ENCODE results near the gene KCTD10. TPM values are rescaled to one million over a fixed set of nuclear protein-coding genes. Genes with fewer than 3 reads are reported as not detected.
A peak's percentile ranks its signal among the peaks of the same experiment; 100 is the strongest.

The KCTD10 gene
- polyA plus RNA-seq, 1 donor (not counting 4 experiments of a cell fraction or from before 2014, with no cell fraction given) = 107 TPM

- H3K9me3 ChIP-seq (ENCODE audit: control insufficient read depth, low read depth, low read length) = no peaks in the 10 kb centered on the region
- peak overlapping the region; percentile 59 for H3K4me2 ChIP-seq (ENCODE audit: control insufficient read depth, extremely low read depth, insufficient read depth, low read depth, low read length)
- no peaks in the 10 kb centered on the region for H4K20me1 ChIP-seq (ENCODE audit: control insufficient read depth, extremely low read depth, insufficient read depth, low read length)
- TF ChIP-seq EZH2 (IDR thresholded peaks at IDR 0.05; ENCODE audit: low read length) = no peak
- peak overlapping the region; percentile 81 for H2AFZ ChIP-seq (ENCODE audit: control insufficient read depth, low read length)
- no peaks in the 10 kb centered on the region for H3K9me1 ChIP-seq (ENCODE audit: control insufficient read depth, extremely low read depth, insufficient read depth, low read length)
- no peak overlapping the region for H3K4me3 ChIP-seq (ENCODE audit: control insufficient read depth in 2 of 3, extremely low read depth in 1 of 3, insufficient read depth in 2 of 3, low read depth in 1 of 3, low read length in 3 of 3)
- H3K79me2 ChIP-seq (ENCODE audit: control insufficient read depth, insufficient read depth, low read length) = no peaks in the 10 kb centered on the region
- H3K4me1 ChIP-seq (ENCODE audit: control insufficient read depth, extremely low read depth, insufficient read depth, low read length) = peaks cover 11% of the 10 kb centered on the region
- no peaks in the 10 kb centered on the region for H3K27me3 ChIP-seq (ENCODE audit: control insufficient read depth, extremely low read depth, insufficient read depth, low read length)
- DNase-seq (ENCODE audit: low read depth, low spot score) (peak; percentile 30), FAIRE-seq (peak; percentile 96)
- peaks cover 24 to 25% of the 10 kb centered on the region in 2 experiments for H3K36me3 ChIP-seq (ENCODE audit: control insufficient read depth in 2 of 2, extremely low read depth in 1 of 2, insufficient read depth in 2 of 2, low read length in 2 of 2)
- H3K9ac ChIP-seq (ENCODE audit: control insufficient read depth, extremely low read depth, insufficient read depth, low read length) = peak overlapping the region; percentile 11
- H3K27ac ChIP-seq (ENCODE audit: control insufficient read depth, insufficient read depth, low read length) = peak overlapping the region; percentile 57
- dilution Hi-C loops (cut with MboI; ENCODE audit: extremely low pct_ligation_motif_present, low sequenced_read_pairs) = no loop called here
Measured at GRCh38 chr12:109497675-109498074, 20.6 kb upstream of the KCTD10 start.

GRCh38 chr12:109496306-109496705 lies 19.2 kb upstream of the KCTD10 start:
- Histone ChIP-seq H3K79me2 (ENCODE audit: control insufficient read depth, insufficient read depth, low read length) (no peaks in the 10 kb centered on the region), H3K27ac (ENCODE audit: control insufficient read depth, insufficient read depth, low read length) (no peak overlapping the region), H3K4me1 (ENCODE audit: control insufficient read depth, extremely low read depth, insufficient read depth, low read length) (peaks cover 11% of the 10 kb centered on the region), H3K9ac (ENCODE audit: control insufficient read depth, extremely low read depth, insufficient read depth, low read length) (no peak overlapping the region), H3K4me2 (ENCODE audit: control insufficient read depth, extremely low read depth, insufficient read depth, low read depth, low read length) (no peak overlapping the region), H2AFZ (ENCODE audit: control insufficient read depth, low read length) (no peak overlapping the region), H3K9me1 (ENCODE audit: control insufficient read depth, extremely low read depth, insufficient read depth, low read length) (no peaks in the 10 kb centered on the region), H3K4me3 (ENCODE audit: control insufficient read depth in 2 of 3, extremely low read depth in 1 of 3, insufficient read depth in 2 of 3, low read depth in 1 of 3, low read length in 3 of 3) (no peak overlapping the region), H3K36me3 (ENCODE audit: control insufficient read depth in 2 of 2, extremely low read depth in 1 of 2, insufficient read depth in 2 of 2, low read length in 2 of 2) (peaks cover 22 to 27% of the 10 kb centered on the region in 2 experiments), H4K20me1 (ENCODE audit: control insufficient read depth, extremely low read depth, insufficient read depth, low read length) (no peaks in the 10 kb centered on the region), H3K27me3 (ENCODE audit: control insufficient read depth, extremely low read depth, insufficient read depth, low read length) (no peaks in the 10 kb centered on the region), H3K9me3 (ENCODE audit: control insufficient read depth, low read depth, low read length) (no peaks in the 10 kb centered on the region)
- DNase-seq (ENCODE audit: low read depth, low spot score) (no peak), FAIRE-seq (no peak)
- TF ChIP-seq CTCF (optimal IDR thresholded peaks at IDR 0.05 in 1 of 3, IDR thresholded peaks at IDR 0.05 in 1 of 3, conservative IDR thresholded peaks at IDR 0.05 in 1 of 3; ENCODE audit: extremely low read depth in 1 of 3, insufficient read depth in 2 of 3, low read length in 3 of 3) = no peak
- TF ChIP-seq EZH2 (IDR thresholded peaks at IDR 0.05; ENCODE audit: low read length) = no peak
- dilution Hi-C loops (cut with MboI; ENCODE audit: extremely low pct_ligation_motif_present, low sequenced_read_pairs) = no loop called here

- Histone ChIP-seq H3K27me3 (ENCODE audit: control insufficient read depth, extremely low read depth, insufficient read depth, low read length) (no peaks in the 10 kb centered on the region), H3K9me1 (ENCODE audit: control insufficient read depth, extremely low read depth, insufficient read depth, low read length) (no peaks in the 10 kb centered on the region), H3K4me3 (ENCODE audit: control insufficient read depth in 2 of 3, extremely low read depth in 1 of 3, insufficient read depth in 2 of 3, low read depth in 1 of 3, low read length in 3 of 3) (no peak overlapping the region), H3K9ac (ENCODE audit: control insufficient read depth, extremely low read depth, insufficient read depth, low read length) (no peak overlapping the region), H3K4me1 (ENCODE audit: control insufficient read depth, extremely low read depth, insufficient read depth, low read length) (peaks cover 11% of the 10 kb centered on the region), H3K4me2 (ENCODE audit: control insufficient read depth, extremely low read depth, insufficient read depth, low read depth, low read length) (no peak overlapping the region), H4K20me1 (ENCODE audit: control insufficient read depth, extremely low read depth, insufficient read depth, low read length) (no peaks in the 10 kb centered on the region), H3K79me2 (ENCODE audit: control insufficient read depth, insufficient read depth, low read length) (no peaks in the 10 kb centered on the region), H3K9me3 (ENCODE audit: control insufficient read depth, low read depth, low read length) (no peaks in the 10 kb centered on the region), H3K36me3 (ENCODE audit: control insufficient read depth in 2 of 2, extremely low read depth in 1 of 2, insufficient read depth in 2 of 2, low read length in 2 of 2) (peaks cover 18 to 23% of the 10 kb centered on the region in 2 experiments), H2AFZ (ENCODE audit: control insufficient read depth, low read length) (no peak overlapping the region), H3K27ac (ENCODE audit: control insufficient read depth, insufficient read depth, low read length) (no peak overlapping the region)
- DNase-seq (ENCODE audit: low read depth, low spot score) (no peak), FAIRE-seq (no peak)
- TF ChIP-seq CTCF (optimal IDR thresholded peaks at IDR 0.05 in 1 of 3, IDR thresholded peaks at IDR 0.05 in 1 of 3, conservative IDR thresholded peaks at IDR 0.05 in 1 of 3; ENCODE audit: extremely low read depth in 1 of 3, insufficient read depth in 2 of 3, low read length in 3 of 3) (no peak), EZH2 (IDR thresholded peaks at IDR 0.05; ENCODE audit: low read length) (no peak)
- dilution Hi-C loops (cut with MboI; ENCODE audit: extremely low pct_ligation_motif_present, low sequenced_read_pairs) = no loop called here
Measured at GRCh38 chr12:109495012-109495411, 17.9 kb upstream of the KCTD10 start.
